ENCODE measurements around the gene PLVAP. TPM values are rescaled to one million over a fixed set of nuclear protein-coding genes. Genes with fewer than 3 reads are reported as not detected.

Gene PLVAP
- total RNA-seq, 4 donors from 2014 or later: 21.8 to 142 (median 78.8) TPM

- Histone ChIP-seq H3K27me3 (peaks cover 0 to 12% of the 10 kb centered on the region in 2 donors), H3K4me3 (peak overlapping the region; percentile 9 to 49 (median 36)), H3K36me3 (no peaks in the 10 kb centered on the region), H3K4me1 (peaks cover 0 to 29% (median 9%) of the 10 kb centered on the region in 4 donors), H3K9me3 (no peaks in the 10 kb centered on the region), H3K27ac (peak overlapping the region; percentile 64 to 83 (median 78))
- WGBS, 2 donors: 73 to 78% methylated on average over 10 of the region's 10 CpGs
- TF ChIP-seq EP300 (IDR thresholded peaks at IDR 0.05) (no peak), POLR2A (IDR thresholded peaks at IDR 0.05) (no peak), CTCF (IDR thresholded peaks at IDR 0.05) (no peak)
- DNase-seq (ENCODE audit: low spot score in 2 of 2): no peak
These were observed 29.1 kb upstream of the PLVAP start for GRCh38 chr19:17406046-17406886.

- TF ChIP-seq CTCF (IDR thresholded peaks at IDR 0.05) (no peak), POLR2A (IDR thresholded peaks at IDR 0.05) (peak in 1 of 2 donors; percentile 68), EP300 (IDR thresholded peaks at IDR 0.05) (peak in 1 of 2 donors; percentile 49)
- DNase-seq (ENCODE audit: low spot score in 2 of 2): peak; percentile 27 to 48
- no peaks in the 10 kb centered on the region for H3K36me3 ChIP-seq
- peaks cover 0 to 18% of the 10 kb centered on the region in 2 donors for H3K27me3 ChIP-seq
- H3K4me1 ChIP-seq: peaks cover 0 to 29% (median 9%) of the 10 kb centered on the region in 4 donors
- H3K4me3 ChIP-seq: peak within 1 kb of the TSS; percentile 27 to 49 (median 36)
- 56% methylated on average over 14 of the region's 18 CpGs for WGBS, 2 donors
- peak within 1 kb of the TSS; percentile 64 to 83 (median 78) for H3K27ac ChIP-seq
- no peaks in the 10 kb centered on the region for H3K9me3 ChIP-seq
These were observed 28.3 kb upstream of the PLVAP start, which contains the start of gene BST2 for GRCh38 chr19:17405250-17406045. TSS of gene BST2 (minus strand) at chr19:17405630. CDS start at chr19:17405575, 55 bp downstream.

GRCh38 chr19:17404621-17405249, 27.6 kb upstream of the PLVAP start:
- peak overlapping the region; percentile 49 to 83 (median 78) for H3K27ac ChIP-seq
- H3K27me3 ChIP-seq: peaks cover 0 to 18% of the 10 kb centered on the region in 2 donors
- H3K4me1 ChIP-seq: peaks cover 0 to 29% (median 9%) of the 10 kb centered on the region in 4 donors
- 73 to 85% methylated on average over 7 of the region's 7 CpGs for WGBS, 2 donors
- no peaks in the 10 kb centered on the region for H3K9me3 ChIP-seq
- TF ChIP-seq CTCF (IDR thresholded peaks at IDR 0.05) (no peak), POLR2A (IDR thresholded peaks at IDR 0.05) (no peak), EP300 (IDR thresholded peaks at IDR 0.05) (no peak)
- peak overlapping the region; percentile 27 to 49 (median 36) for H3K4me3 ChIP-seq
- no peak for DNase-seq (ENCODE audit: low spot score in 2 of 2)
- no peaks in the 10 kb centered on the region for H3K36me3 ChIP-seq

- Histone ChIP-seq H3K27ac (peak overlapping the region in 3 of 4 donors; percentile 38 to 83 (median 80)), H3K36me3 (no peaks in the 10 kb centered on the region), H3K4me3 (peak overlapping the region in 2 of 4 donors; percentile 28 to 49), H3K9me3 (no peaks in the 10 kb centered on the region), H3K27me3 (peaks cover 0 to 18% of the 10 kb centered on the region in 2 donors), H3K4me1 (peaks cover 0 to 29% (median 9%) of the 10 kb centered on the region in 4 donors)
- 68 to 79% methylated on average over 6 of the region's 6 CpGs for WGBS, 2 donors
- no peak for DNase-seq (ENCODE audit: low spot score in 2 of 2)
- TF ChIP-seq EP300 (IDR thresholded peaks at IDR 0.05) (no peak), CTCF (IDR thresholded peaks at IDR 0.05) (no peak), POLR2A (IDR thresholded peaks at IDR 0.05) (no peak)
These were observed 26.9 kb upstream of the PLVAP start for GRCh38 chr19:17404015-17404414.
